Urothelium cell line (cell line): ENCODE data around the gene C12orf75.
"Not testable (repeated sequence)": the region's sequence is repeated elsewhere in the genome, so short reads cannot be mapped to it uniquely, and the experiment has no call there.

Experiments used
- DNase-seq: peaks from one replicate; pipeline ENCODE4 v3.0.0; 2011; ENCODE audit warnings: low spot score, mixed read lengths
- FAIRE-seq: peaks from 2 replicates; lab custom pipeline; 2011; peaks lifted over from hg19 to GRCh38; lab: Jason Lieb, UNC

The C12orf75 gene

GRCh38 chr12:105309384-105309783, 21.1 kb upstream of the C12orf75 start:
- not testable (repeated sequence) for DNase-seq, FAIRE-seq

DNA sequence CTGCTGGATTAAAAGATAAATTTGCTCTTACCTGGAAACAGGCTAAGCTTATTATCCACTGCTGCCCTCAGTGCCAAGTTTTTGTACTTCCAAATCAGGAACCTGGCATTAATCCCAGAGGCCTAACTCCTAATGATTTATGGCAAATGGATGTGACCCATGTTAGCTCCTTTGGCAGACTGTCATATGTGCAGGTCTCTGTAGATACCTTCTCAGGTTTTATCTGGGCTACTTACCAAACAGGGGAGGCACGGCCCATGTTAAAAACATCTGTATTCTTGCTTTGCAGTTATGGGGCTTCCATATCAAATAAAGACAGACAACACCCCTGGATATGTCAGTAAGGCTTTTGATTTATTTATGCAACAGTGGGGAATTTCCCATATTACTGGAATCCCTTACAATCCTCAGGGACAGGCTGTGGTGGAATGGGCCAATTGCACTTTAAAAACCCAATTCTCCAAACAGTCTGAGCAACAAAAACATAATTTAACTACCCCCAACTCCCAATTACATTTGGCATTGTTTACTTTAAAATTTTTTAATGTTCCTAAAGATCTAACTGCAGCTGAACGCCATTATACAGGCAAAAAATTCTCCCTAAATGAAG, 19.9 kb upstream of the C12orf75 start:
- FAIRE-seq, DNase-seq: not testable (repeated sequence)

DNA sequence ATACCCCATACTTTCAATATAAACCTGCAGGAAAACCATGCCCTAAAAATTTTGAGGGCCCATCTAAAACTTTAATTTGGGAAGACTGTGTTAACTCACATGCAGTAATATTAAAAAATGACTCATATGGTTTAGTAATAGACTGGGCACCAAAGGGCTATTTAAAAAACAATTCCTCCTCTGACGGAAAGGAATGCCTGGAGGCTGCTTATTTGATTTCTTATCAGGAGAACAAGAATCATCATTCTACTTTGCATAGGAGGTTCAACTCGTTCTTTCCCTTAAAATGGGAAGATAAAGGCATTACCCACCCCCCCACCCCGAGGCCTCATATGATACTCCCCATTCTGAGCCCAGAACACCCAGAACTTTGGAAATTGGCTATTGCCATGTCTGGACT, 18.6 kb upstream of the C12orf75 start:
- not testable (repeated sequence) for FAIRE-seq, DNase-seq

DNA sequence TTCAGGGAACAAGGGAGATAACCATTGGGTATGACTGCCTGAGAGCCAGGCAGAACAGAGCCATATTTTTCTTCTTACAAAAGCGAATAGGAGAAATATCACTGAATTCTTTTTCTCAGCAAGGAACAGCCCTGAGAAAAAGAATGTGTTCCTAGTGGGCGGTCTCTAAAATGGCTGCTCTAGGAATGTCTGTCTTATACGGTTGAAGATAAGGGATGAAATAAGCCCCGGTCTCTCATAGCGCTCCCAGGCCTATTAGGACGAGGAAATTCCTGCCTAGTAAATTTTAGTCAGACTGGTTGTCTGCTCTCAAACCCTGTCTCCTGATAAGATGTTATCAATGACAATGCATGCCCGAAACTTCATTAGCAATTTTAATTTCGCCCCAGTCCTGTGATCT, 16.7 kb upstream of the C12orf75 start:
- FAIRE-seq, DNase-seq: not testable (repeated sequence)

GRCh38 chr12:105315130-105315529, 15.4 kb upstream of the C12orf75 start:
- DNase-seq (no peak), FAIRE-seq (no peak)

DNA sequence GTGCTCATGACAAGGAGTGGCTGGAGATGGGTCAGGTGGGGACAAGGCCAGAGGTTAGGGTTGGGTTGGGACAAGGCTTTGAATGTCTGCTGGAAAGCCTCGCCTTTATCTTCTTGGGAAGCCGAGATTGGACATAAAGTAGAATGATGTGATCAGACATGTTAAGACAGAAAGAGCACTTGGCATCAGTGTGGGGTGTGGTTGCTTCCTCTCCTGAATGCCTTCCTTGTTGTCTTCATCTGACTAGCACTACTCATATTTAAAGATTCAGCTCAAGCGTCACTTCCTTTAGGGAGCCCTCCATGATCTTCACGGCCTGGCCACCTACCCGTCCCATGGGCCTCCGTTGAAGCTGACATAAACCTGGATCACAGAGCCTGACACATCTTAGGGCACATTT, 14.8 kb upstream of the C12orf75 start:
- FAIRE-seq, result no peak
- DNase-seq, result no peak

DNA sequence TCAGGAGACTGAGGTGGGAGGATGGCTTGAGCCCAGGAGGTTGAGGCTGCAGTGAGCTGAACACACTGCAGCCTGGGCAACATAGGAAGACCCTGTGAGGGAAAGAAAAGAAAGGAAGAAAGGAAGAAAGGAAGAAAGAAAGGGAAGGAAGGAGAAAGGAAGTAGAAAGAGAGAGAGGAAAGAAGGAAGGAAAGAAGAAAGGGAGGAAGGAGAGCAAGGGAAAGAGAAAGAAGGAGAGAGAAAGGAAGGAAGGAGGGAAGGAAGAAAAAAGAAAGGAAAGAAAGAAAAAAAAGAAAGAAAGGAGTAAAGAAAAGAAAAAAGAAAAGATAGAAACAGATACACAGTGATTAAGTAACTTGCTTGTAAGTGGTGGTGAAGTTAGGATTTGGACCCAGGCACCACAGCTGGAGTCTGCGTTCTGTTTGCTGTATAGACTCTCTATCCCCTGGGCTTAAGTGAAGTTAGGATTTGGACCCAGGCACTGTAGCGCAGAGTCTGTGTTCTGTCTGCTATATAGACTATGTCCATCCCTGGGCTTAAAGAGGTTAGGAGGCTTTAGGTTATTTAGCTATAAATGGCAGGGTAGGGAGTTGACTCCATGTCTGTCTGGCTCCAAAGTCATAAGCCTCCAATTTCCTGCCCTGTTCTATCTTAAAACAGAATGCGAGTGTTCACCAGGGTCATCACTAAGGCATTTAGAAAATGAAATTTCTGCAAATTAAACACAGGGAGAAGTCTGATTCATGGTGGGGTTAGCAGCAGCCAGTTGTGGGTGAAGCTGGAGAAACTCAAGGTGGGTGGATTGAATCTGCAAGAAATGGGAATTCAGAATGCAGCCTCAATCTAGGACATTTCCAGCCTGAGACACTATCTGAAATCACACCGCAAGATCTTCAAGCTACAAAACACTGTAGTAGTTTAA, 13.3 kb upstream of the C12orf75 start:
- FAIRE-seq (no peak), DNase-seq (no peak)

DNA sequence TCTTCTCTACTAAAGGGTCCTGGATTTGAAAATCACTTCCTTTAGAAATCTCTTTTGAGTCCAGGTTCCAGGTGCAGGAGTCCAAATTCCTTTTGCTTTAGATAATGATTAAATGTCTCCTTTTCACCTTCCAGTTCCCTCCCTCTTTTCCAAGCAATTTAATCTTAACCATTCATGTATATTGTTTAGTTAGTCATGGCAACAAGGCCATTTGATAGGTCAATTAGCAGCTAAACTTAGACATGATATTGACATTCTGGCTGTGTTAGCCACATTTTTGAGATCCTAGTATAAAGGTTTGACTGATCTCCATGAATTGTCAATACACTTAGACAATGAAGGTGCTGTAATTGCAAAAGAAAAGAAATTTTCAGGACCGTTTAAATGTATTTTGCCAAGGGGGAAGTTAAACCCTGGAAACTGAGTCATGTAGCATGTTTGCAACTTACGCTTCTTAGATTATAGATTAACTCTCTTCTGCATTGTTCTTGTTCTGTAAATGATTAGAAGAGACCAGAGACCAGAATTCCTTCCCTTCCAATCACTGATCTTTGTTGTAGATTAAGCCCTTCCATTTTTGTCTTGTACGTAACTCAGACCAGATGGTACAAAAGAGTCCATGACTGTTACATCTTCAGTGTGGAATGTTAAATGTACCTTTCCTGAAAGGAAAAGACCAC, 12.4 kb upstream of the C12orf75 start:
- DNase-seq (no peak), FAIRE-seq (no peak)

DNA sequence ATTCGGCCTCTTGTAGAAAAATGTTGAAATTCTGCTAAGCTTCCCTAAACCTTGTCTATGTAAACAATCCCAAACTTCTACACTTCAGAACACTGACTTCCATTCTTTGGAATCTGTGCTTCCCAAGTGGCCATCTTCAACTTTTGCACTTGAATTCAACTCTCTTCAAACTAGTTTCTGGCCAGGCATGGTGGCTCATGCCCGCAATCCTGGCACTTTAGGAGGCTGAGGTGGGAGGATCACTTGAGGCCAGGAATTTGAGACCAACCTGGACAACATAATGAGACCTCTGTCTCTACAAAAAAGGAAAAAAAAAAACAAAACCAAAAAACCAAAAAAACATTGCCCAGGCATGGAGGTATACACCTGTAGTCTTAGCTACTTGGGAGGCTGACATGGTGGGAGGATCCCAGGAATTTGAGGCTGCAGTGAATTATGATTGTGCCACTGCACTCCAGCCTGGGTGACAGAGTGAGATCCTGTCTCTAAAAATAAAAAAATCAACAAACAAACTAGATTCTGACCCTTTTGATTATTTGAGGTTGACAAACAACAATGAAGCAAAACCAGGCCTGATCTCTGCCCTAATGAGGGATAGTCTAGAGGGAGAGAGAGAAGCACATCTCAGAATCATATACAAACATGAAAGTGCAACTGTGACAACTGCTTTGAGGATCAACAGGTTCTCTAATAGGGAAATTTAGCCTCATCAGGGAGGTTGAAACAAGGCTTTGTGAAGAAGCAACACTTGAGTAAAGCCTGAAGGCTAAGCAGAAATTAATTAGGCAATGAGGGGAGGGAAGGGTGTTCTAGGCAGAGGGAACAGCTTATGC, 11.6 kb upstream of the C12orf75 start:
- DNase-seq, result no peak
- no peak for FAIRE-seq

GRCh38 chr12:105319691-105320209, 10.7 kb upstream of the C12orf75 start:
- DNase-seq, result no peak
- FAIRE-seq, result no peak

- FAIRE-seq, result no peak
- DNase-seq, result no peak
Measured at GRCh38 chr12:105321125-105321524, 9.4 kb upstream of the C12orf75 start.

- no peak for FAIRE-seq
- DNase-seq, result no peak
Measured at GRCh38 chr12:105322070-105322469, 8.4 kb upstream of the C12orf75 start.

DNA sequence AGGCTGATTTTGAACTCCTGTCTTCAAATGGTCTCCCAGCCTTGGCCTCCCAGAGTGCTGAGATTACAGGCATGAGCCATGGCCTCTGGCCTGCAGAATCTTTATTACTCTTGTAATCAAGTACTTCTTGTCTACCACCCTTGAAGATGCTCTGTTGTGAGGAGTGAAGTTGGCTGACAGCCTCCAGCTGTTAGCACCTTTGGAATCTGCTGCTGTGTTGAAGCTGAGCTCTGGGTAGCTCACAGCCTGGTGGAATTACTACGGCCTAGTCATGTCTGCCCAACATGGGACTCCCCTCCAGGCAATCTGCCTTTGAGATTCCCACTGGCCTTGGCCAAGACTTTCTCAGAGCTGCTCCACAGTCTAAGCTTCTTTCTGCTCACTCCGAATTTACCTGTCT, 5.8 kb upstream of the C12orf75 start:
- DNase-seq, result no peak
- FAIRE-seq, result no peak

- FAIRE-seq, result no peak
- no peak for DNase-seq
Measured at GRCh38 chr12:105325117-105325516, 5.4 kb upstream of the C12orf75 start.

GRCh38 chr12:105329926-105330282, 587 bp upstream of the C12orf75 start:
- FAIRE-seq (no peak), DNase-seq (no peak)

GRCh38 chr12:105330931-105331804, 677 bp downstream of the C12orf75 start:
- FAIRE-seq, result no peak

GRCh38 chr12:105331805-105332251, 1.3 kb downstream of the C12orf75 start:
- DNase-seq, result no peak
- no peak for FAIRE-seq

More at GRCh38 chr12:105330931-105331804, 677 bp downstream of the C12orf75 start:
- peak; percentile 15 for DNase-seq

GRCh38 chr12:105332286-105332685, 1.8 kb downstream of the C12orf75 start:
- DNase-seq, result not testable (repeated sequence)

DNA sequence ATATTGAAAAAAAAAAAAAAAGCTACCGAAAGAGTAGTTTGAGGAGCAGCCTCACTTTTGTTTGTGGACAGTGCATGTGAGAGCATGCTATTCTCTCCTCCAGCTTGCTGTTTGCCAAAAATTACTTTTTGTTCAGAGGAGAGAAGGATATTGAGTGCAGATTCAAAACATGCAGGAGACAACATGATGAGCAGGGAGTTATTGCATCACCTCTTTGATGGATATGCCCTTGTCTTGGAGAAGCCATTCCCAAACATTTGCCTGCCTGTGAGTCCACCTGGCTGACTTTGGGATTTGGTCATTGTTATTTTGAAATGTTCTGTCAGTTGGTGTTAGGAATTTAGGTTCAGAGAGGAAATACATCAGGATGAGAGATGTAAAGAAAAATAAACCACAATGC, 2.4 kb downstream of the C12orf75 start:
- FAIRE-seq (no peak), DNase-seq (no peak)

More at GRCh38 chr12:105332286-105332685, 1.8 kb downstream of the C12orf75 start:
- FAIRE-seq, result not testable (repeated sequence)
